A549 treated with CORT108297 at 1 μM for 4 hours (cell line): Measurements from ENCODE around the gene PGLYRP4. TPM values are rescaled to one million over a fixed set of nuclear protein-coding genes. Genes with fewer than 3 reads are reported as not detected.

Experiments
- total RNA-seq: library from RNA; stranded (reverse); fragments of 200-300 nt; extraction: Qiagen RNA extraction; gene quantifications from 5 replicates; pipeline ENCODE4 v1.2.3, GENCODE V29; 2022

PGLYRP4 gene, protein sequence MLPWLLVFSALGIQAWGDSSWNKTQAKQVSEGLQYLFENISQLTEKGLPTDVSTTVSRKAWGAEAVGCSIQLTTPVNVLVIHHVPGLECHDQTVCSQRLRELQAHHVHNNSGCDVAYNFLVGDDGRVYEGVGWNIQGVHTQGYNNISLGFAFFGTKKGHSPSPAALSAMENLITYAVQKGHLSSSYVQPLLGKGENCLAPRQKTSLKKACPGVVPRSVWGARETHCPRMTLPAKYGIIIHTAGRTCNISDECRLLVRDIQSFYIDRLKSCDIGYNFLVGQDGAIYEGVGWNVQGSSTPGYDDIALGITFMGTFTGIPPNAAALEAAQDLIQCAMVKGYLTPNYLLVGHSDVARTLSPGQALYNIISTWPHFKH
- not detected in 5 replicates for total RNA-seq

DNA sequence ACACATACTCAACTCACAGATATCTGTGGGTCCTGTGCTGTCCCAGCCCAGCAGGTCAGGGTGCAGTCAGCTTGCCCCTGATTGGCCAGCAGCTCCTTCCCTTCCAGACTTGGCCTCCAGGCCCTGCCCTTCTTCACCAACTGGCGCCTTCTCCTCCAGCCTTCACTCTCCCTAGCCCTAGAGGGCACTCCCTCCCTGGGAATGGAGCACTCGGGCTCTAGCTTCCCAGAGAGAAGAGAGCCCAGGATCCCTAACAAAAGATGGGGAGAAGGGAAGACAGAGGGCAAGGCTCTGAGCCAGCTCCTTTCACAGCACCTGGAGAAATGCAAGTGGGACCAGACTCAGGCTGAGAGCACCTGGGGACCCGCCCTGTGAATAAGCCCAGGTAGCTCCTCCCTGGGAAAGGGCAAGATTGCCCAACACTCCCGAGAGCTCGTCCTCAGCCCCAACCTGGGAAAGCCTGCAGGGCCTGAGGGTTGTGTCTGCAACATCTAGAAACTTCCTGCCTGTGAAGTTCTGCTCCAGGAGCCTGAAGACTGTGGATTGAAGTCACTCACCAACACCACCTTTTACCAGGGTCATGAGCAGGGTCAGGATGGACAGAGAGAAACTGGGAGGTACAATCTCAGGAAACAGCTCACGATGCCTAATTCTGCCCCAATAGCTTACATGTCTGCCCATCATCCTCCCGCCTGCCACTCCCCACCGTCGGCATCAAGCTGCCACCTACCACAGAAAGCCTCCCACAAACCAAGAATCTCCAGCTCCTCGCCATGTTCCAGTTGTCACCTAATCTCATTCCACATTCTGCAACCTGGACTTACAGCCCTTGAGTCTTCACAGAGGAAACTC lies at the start of gene PGLYRP4:
Gene PGLYRP4 (minus strand): TSS at position 331 of the 852 bp plus-strand sequence. CDS start 909 bp downstream, outside the sequence.

DNA sequence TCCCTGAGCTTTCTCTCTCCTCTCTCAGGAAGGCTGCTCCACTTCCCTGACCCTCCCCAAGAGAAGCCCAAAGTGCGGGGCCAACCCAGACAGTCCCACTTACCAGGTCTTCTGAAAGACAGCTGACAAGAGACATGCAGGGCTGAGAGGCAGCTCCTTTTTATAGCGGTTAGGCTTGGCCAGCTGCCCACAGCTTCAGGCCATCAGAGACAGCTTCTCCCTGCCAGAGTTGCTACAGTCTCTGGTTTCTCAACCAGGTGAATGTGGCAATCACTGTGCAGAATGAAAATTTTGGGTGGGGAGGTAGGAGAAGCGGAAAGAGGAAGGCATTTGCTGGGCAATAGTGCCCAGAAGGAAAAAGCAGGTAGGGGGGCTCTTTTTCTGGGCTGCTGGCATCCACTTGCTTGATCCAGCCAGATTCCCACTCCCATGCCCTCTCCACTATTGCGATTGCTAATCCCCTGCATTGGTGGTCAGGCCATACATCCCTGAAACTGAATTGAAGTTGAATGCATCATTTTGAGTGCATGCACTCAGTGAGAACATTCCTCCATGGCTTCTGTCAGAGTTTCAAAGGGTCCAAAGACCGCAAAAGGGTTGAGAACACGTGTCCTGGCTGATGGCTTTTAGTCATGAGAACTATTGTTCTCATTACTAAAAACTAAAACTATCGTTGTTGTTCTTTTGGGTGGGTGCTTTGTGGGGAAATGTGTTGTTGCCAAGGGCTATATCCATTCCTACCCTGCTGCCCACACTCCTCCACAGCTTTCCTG lies 42.5 kb upstream of the PGLYRP4 start, which contains the start of gene S100A8:
Gene S100A8 (minus strand): TSS at position 136 of the 773 bp plus-strand sequence. CDS start 538 bp downstream, outside the sequence.

DNA sequence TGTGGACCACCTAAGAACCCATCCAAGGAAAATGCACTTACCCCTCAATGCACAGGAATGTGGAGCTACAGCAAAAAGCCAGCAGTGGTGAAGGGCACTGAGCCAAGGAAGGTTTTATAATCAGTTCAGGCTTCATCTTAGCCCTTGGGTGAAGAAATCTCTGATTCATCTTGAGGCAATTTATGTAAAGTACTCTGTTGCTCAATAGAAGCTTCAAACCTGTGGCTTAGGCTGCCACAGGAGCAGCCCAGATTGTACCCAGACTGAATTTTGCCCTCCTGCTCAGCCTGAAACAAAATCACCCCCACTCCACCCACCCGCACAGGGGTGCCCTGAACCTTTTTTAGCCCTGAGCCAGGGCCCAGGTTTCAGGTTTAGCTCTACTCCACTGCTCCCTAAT lies 26.9 kb upstream of the PGLYRP4 start, which contains the start of gene S100A12:
Gene S100A12 (minus strand): TSS at position 111 of the 400 bp plus-strand sequence. CDS start 1,029 bp downstream, outside the sequence.

DNA sequence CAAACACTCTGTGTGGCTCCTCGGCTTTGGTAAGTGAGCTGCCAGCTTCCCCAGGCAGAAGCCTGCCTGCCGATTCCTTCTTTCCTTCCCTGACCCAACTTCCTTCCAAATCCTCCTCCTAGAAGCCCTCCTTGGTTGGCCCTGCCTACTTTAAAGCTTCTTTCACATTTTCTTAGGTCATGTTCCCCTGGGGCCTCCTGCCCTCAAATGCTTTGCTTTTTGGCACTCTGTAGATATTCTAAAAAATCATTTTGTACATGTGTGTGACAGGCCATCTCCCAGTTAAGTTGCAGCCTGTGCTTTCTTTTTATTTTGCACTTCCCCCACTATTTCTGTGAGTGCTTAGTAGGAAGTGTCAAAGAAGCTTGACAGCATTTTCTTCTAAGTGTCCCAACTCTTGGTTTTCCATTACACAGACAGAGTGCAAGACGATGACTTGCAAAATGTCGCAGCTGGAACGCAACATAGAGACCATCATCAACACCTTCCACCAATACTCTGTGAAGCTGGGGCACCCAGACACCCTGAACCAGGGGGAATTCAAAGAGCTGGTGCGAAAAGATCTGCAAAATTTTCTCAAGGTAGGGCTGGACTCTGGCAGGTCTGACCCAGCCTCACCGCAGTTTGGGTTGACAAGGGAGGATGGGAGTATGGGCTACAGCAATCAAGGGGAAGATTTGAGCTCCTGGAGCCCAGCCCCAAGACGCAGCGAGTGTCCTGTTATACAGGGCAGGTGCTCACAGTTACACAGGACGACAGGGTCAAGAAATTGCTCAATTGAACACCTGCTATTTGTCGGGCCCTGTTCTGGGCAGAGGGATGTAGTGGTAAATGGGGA lies 9.4 kb upstream of the PGLYRP4 start, which contains the start of gene S100A9:
Gene S100A9 (plus strand): TSS at position 2 of the 838 bp plus-strand sequence. CDS start 430 bp downstream, at position 432.

DNA sequence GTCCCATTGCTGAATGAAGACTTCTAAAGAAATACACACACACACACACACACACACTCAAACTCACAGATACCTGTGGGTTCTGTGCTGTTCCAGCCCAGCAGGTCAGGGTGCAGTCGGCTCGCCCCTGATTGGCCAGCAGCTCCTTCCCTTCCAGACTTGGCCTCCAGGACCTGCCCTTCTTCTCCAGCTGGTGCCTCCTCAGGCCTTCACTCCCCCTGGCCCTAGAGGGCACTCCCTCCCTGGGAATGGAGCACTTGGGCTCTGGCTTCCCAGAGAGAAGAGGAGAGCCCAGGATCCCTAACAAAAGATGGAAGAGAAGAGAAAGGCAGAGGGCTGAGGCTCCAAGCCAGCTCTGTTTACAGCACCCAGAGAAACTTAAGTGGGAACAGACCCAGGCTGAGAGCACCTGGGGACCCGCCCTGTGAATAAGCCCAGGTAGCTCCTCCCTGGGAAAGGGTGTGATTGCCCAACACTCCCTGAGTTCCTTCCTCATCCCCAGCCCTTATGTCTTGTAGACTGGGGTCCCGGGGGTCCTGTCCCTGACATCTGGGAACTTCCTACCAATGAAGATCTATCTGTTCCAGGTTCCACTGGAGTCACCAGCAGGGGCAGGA lies 36.0 kb downstream of the PGLYRP4 start, which contains the start of gene PGLYRP3:
Gene PGLYRP3 (minus strand): TSS at position 383 of the 617 bp plus-strand sequence. CDS start 2,287 bp downstream, outside the sequence.

Other genes with a start within 250 kb of the PGLYRP4 start
- not detected in 5 replicates for gene SPRR2F, start 235.3 kb downstream of the PGLYRP4 start, total RNA-seq
- gene SPRR2G, start 198.0 kb downstream of the PGLYRP4 start, total RNA-seq, result not detected in 5 replicates
- gene LELP1, start 145.4 kb downstream of the PGLYRP4 start, total RNA-seq, result not detected in 5 replicates
- gene PRR9, start 131.3 kb downstream of the PGLYRP4 start, total RNA-seq, result not detected in 5 replicates
- gene LORICRIN, start 89.2 kb downstream of the PGLYRP4 start, total RNA-seq, result not detected in 5 replicates
- gene PGLYRP3, start 35.9 kb downstream of the PGLYRP4 start, total RNA-seq, result not detected in 5 replicates
- 0.36 to 1.1 TPM (median 0.50 TPM) in 5 replicates for gene S100A9, start 9.0 kb upstream of the PGLYRP4 start, total RNA-seq
- not detected in 5 replicates for gene S100A12, start 26.8 kb upstream of the PGLYRP4 start, total RNA-seq
- gene S100A8, start 42.2 kb upstream of the PGLYRP4 start, total RNA-seq, result not detected in 5 replicates
- gene S100A7A, start 67.7 kb upstream of the PGLYRP4 start, total RNA-seq, result not detected in 5 replicates
- not detected in 5 replicates for gene S100A7, start 111.8 kb upstream of the PGLYRP4 start, total RNA-seq
- gene S100A6, start 187.2 kb upstream of the PGLYRP4 start, total RNA-seq, result 3,058 to 3,788 TPM (median 3,444 TPM) in 5 replicates
- 0.70 to 1.1 TPM (median 0.81 TPM) in 5 replicates for gene S100A5, start 192.1 kb upstream of the PGLYRP4 start, total RNA-seq
- gene S100A4, start 197.0 kb upstream of the PGLYRP4 start, total RNA-seq, result 1,610 to 1,903 TPM (median 1,713 TPM) in 5 replicates
- 93.8 to 105 TPM (median 100 TPM) in 5 replicates for gene S100A3, start 200.4 kb upstream of the PGLYRP4 start, total RNA-seq
- gene S100A2, start 217.0 kb upstream of the PGLYRP4 start, total RNA-seq, result 16.0 to 29.8 TPM (median 24.0 TPM) in 5 replicates